ENCODE data around the gene TNFRSF8.

GRCh38 chr1:12107718-12108117, 44.6 kb downstream of the TNFRSF8 start:
- no peak for TF ChIP-seq USF1 (IDR thresholded peaks at IDR 0.05; ENCODE audit: borderline replicate concordance, low read depth)
- TF ChIP-seq EZH2phosphoT487 (IDR thresholded peaks at IDR 0.05; ENCODE audit: borderline replicate concordance, low read depth) = no peak
- no peak for TF ChIP-seq POLR2AphosphoS5 (IDR thresholded peaks at IDR 0.05; ENCODE audit: low read depth, low read length)
- no peak for TF ChIP-seq CTCF (IDR thresholded peaks at IDR 0.05)
- no peak for TF ChIP-seq PBX3 (IDR thresholded peaks at IDR 0.05)
